Stimulated activated CD8-positive, alpha-beta memory T cell treated with anti-CD3 and anti-CD28 coated beads, Interleukin-12 subunit alpha, Interleukin-12 subunit beta, amount 100 ng/mL, for 24 hours (primary cell): Measurements from ENCODE around the gene DCC.

ENCODE experiments used
- DNase-seq: peaks from one replicate; pipeline ENCODE4 v3.0.0-alpha.2; 2020; ENCODE audit errors: extremely low read depth

DCC gene

DNA sequence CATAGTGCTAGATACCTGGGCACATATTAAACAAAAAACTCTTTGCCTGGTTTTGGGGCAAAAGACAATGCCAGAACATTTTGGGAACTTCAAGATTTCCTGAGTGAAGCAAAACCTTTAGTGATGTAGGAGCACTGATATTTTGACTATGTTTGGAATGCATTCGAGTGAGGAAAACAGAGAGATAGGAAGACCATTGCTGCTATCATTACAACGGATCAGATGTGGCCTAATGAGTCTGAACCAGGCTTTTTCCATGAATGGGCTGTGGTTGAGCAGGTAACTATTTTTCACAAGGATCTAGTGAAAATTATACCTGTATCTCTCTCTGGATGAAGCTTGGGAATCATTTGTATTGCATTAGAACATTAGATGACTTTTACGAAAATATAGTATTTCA, 562.2 kb downstream of the DCC start:
- DNase-seq, result no peak

GRCh38 chr18:52903857-52904256, 563.9 kb downstream of the DCC start:
- DNase-seq, result no peak

DNA sequence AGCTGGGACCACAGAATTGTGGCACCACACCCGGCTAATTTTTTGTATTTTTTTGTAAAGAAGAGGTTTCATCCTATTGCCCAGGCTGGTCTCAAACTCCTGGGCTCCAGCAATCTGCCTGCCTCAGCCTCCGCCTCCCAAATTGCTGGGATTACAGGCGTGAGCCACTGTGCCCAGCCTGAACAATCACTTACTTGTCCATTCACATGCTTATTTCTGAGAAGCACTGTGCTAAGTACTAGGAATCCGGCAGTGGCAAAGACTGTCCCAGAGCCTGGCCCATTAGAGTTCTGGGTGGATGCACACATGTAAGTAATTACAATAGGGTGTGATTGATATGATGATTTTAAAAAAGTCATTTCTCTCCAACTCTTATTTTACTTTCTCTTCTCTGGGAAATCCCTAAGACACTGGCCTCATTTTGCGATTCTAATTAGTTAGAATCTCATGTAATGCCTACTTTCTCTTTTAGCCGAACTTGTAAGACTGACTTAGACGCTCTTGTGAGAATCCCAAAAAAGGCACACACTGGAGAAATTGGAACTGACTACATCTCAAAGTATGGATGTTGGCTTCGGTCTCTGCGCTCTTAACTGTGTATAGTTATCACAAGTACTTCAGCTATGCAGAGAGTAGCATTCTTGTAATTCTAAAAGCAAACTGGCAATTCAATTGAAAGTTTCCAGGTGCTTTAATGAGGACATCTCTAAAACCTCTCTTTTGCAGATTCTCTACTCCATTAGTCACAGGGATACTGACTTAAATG, 567.7 kb downstream of the DCC start:
- DNase-seq, result no peak

GRCh38 chr18:52914148-52914547, 574.2 kb downstream of the DCC start:
- DNase-seq, result no peak

DNA sequence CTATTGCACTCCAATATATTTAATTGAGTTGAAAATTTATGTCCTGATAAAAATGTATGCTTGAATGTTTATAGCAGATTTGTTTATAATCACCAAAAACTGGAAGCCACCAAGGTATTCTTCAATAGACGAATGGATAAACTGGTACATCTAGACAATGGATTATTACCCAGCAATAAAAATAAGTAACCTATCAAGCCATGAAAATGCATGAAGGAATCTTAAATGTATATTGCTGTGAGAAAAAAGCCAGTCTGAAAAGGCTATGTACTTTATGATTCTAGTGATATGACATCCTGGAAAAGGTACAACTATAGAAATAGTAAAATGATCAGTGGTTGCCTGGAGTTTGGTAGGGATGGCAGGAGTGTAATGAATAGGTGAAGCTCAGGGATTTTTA, 580.7 kb downstream of the DCC start:
- no peak for DNase-seq

DNA sequence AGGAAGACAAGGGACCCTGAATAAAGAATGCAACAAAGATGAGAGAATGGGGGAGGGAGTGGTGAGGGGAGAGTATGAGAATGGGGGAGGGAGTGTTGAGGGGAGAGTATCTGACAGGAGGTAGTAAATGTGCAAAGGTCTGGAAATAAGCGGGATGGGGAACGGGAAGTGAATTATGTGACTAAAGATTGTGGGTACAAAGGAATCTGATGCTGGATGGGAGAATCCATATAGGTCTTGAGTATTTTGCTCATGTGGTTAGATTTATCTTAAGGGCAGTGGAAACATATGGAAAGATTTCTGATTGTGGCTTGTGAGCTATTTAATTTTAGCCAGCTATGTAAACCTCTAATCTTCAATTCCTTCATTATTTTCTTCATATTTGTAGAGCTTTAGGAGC, 593.4 kb downstream of the DCC start:
- DNase-seq, result no peak

GRCh38 chr18:52936931-52937330, 596.9 kb downstream of the DCC start:
- no peak for DNase-seq

- DNase-seq, result no peak
Measured at GRCh38 chr18:52937840-52938239, 597.8 kb downstream of the DCC start.

DNA sequence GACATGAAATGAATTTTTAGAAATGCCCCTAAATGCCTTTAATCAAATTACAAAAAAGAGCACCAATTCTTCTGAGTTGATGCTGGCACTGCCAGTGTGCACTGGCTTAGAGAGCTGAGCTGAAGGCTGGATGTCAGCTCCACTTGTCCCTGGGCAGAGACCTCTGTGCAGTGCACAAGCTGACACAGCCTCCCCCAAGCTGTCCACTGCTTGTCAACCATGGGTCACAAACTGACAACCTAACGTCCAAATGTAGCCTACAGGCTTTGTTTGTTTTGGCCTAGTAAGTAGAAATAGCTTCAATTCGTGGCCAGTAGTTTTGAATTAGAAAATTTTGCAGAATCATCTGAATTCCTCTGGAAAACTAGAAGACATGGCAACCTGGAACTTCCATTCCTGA, 605.6 kb downstream of the DCC start:
- no peak for DNase-seq

GRCh38 chr18:52948868-52949444, 609.0 kb downstream of the DCC start:
- DNase-seq, result no peak

DNA sequence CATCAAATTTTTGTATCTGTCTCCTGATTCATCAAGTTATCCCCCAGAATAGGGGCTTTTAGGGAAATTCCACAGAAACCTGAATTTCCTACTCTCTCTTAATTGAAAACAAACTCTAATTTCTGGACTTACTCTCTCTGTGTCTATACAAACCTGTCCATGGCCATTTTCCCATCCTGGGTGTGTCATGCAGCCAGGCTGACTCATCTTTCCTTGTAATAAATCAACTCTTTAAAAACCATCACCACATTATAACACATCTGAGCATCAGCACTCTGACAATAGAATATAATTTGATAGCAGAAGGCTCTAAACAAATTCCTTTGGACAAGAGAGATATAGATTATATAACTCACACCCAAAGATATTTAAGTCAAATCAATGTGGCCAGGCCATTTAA, 610.2 kb downstream of the DCC start:
- DNase-seq, result no peak

DNA sequence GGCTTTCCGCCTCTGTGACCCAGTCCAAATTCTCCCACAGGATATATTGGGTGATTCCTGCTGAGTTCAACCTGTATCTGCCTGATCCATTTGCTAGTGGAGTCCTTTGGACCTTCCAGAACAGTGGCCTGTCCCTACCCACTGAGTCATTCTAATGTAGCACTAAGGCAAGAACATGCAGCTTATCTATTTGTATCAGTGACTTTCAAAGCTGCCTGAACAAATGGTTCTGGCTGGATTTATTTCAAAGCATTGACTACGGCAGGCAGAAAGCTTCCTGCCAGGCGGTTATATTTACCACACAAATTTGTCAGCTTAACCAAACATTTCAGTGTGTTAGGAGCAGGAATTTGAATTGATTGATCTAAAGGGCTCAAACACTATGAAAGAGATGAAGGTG, 613.4 kb downstream of the DCC start:
- DNase-seq, result no peak

- DNase-seq, result no peak
Measured at GRCh38 chr18:52963481-52963880, 623.5 kb downstream of the DCC start.

GRCh38 chr18:52970686-52971085, 630.7 kb downstream of the DCC start:
- no peak for DNase-seq

- no peak for DNase-seq
Measured at GRCh38 chr18:52971097-52971496, 631.1 kb downstream of the DCC start.

- no peak for DNase-seq
Measured at GRCh38 chr18:52979892-52980291, 639.9 kb downstream of the DCC start.

DNA sequence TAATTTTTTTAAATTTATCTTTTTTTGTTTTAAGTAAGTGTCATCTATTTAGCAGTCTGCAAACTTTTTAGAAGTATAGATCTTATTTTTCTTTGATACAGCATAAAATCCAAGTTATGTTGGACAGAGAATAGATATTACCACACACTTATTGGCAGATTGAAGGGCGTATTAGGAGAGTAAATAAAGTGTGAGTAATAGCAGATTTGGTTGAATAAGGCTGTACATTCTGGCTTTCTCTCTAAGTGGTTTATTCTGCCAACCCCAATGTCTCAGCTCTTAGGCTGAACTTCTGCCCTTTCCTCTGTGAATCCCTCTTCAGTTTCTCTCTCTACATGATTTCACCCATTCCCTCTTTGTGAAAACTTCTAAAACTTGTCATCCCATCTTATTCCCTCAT, 651.2 kb downstream of the DCC start:
- no peak for DNase-seq

DNA sequence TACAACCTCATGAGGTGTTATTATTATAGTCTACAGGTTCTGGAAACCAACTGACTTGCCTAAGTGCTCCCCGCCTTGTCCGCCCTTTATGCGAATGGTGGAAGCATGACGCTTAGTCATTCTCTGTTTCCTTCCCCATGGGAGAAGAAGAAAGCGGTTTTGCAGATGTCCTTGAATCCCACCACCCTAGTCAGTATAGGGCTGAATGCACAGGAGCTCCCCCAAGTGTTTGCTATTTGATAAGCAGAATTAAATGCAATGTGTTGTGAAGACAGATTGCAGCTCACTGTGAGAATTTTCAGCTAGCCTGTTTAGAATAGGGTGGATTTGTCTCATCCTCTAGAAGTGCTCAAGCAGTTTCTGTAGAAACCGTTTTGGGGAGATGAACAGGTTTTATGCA, 652.0 kb downstream of the DCC start:
- DNase-seq, result no peak

DNA sequence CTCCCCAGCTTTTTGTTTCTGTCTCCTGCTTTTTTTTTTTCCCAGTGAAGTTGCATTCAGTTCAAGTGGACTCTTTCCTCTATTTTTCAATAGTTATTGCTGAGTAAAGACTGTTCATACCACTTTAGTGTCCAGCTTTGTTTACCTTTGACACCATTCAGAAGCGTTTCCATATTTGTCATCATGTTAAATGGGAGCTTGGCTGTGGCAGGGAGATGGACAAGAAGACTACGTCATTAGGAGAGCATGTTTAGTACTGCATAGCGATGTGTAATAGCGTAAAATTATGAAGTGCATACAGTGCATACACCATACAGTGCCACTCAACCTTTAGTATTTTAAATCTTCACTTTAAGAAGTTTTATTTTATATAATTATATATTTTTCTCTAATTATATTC, 655.9 kb downstream of the DCC start:
- no peak for DNase-seq

DNA sequence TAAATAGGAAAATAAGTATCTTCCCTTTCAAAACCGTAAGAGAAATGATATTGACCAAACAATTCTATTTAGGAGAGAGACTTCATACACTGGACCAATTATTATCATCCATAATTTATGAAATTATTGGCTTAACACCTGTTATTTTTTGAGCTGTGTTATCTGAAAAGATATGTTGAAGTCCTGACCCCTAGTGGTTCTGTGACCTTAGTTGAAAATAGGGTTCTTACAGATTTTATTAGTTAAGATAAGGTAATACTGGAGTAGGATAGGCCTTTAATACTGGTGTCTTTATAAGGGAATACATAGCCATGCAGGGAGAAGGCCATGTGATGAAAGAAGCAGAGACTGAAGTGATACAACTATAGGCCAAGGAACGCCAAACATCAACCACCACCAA, 659.6 kb downstream of the DCC start:
- DNase-seq, result no peak

GRCh38 chr18:53004798-53005197, 664.8 kb downstream of the DCC start:
- no peak for DNase-seq

DNA sequence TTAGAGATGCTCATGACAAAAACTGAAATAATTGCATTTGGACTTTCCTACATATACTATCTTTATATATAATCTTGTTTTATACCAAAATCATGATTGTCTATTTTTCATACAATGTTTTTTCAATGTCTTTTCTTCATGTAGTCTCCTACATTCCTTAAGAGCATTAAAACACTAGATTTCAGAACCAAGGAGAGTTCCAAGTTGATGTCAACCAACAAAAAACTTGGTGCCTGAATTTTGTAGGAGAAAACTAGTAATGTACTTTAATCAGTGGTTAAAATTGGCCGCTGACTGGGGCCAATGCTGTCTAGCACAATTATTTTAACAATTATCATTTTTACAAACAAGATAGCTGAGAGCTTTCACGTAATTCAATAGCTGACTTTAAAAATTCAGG, 678.8 kb downstream of the DCC start:
- DNase-seq, result no peak

DNA sequence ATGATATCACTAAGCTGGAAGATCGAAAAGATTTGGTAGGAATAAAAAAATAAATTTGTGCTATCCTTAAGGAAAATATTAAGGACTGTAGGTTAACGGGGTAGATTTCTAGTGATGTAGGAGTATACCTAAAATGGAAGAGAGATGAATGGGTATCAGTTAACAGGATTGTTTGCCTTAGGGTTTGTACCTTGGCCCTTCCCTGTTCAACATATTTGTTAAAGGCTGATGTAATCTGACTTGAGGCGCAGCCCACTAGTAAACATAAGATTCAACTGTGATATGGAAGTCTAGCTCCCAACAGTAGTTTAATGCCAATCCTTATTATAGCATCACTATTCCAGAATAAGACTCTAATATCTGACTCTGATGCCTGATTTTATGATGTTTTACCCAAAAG, 685.2 kb downstream of the DCC start:
- DNase-seq, result no peak

GRCh38 chr18:53028565-53028964, 688.6 kb downstream of the DCC start:
- DNase-seq, result no peak
